GM21619 (cell line): ENCODE results near the gene TUBGCP3.

ENCODE experiments used
- ATAC-seq: cut with Tn5 transposase; IDR thresholded peaks from one replicate; pipeline ENCODE4 v1.9.1; 2021; ENCODE audit not compliant: unreplicated experiment

Gene TUBGCP3

DNA sequence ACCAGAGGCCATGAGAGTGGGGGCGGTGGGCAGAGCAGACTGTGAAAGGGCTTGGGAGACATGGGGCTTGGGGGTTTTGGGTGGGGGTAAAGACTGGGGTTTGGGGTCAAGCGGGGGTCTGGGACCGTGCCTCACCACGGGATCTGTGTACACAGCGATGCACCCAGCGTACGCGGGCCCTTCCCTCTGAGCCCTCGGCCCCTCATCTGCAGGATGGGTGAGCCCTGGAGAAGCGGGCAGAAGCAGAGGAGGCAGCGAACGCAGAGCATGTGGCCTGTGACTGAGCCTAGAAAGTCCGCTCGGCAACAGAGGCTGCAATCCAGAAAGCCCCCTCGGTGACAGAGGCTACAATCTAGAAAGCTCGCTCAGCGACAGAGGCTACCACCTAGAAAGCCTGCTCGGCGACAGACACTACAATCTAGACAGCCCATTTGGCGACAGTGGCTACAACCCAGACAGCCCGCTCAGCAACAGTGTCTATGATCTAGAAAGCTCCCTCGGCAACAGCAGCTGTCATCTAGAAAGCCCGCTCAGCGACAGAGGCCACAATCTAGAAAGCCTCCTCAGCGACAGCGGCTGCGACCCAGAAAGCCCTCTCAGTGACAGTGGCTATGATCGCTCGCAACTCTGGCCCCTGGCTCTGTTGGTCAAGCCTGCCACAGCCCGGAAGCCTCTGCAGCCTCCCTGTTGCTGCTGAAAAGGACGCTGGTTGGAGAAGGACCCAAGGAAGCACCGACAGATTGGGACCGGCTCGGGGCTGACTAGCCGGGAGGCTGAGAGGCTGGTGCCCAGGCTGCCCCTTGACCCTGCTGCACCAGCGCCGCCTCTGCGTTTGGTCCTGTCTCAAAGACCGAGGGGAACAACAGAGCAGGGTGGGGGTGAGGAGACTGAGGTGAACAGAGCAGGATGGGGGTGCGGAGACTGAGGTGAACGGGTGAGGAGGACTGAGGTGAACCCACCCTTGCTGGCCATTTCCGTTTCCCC is 143.2 kb downstream of the TUBGCP3 start:
- no peak for ATAC-seq

DNA sequence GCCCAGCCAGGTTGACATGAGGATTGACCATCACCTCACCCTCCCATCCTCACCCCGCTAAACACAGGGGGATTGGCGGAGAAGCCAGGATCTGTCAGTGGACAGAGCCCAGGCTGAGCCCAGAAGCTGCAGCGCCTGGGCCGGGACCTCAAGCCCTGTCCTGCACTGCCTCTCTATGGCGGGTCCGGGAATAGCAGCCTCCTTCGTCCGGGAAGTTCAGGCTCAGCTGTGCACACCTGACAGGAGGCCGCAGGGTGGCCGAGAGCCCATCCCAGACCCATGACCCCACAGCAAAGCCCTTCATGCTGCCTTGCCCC is 144.0 kb downstream of the TUBGCP3 start:
- ATAC-seq, result peak; percentile 83

DNA sequence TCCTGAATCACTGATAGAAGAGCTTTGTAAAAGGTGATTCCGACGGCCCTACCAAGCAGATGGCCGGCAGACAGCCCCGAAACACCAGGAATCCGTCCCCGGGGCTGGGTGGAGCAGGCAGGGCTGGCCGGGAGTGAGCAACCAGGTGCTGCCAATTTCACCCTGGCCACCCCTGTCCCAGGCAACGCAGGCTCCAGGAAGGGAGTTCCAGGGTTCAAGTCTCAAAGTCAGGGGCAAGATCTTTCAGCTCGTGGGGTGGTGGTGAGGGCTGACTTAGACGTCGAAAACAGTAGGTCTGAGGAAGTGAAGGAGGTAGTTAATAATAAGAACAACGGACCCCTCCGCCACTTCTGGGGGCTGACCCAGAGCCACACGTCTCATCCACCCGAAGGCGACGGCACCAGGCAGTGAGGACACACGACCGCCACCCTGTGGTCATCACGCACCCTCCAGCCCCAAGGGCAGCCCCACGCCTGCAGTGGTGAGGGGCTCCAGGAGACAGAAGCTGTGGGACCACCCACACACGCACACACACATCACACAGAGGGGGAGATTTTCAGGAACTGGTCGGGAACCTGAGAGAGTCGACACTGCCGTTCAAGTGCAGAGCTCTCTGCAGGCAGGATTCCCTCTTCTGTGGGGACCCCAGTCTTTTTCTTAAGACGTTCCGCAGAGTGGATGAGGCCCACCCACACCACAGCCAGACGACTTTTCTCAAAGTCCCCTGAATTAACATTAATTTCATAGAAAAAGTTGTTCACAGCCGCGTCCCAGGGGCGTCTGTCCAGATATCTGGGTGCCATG is 144.6 kb downstream of the TUBGCP3 start:
- ATAC-seq, result no peak

DNA sequence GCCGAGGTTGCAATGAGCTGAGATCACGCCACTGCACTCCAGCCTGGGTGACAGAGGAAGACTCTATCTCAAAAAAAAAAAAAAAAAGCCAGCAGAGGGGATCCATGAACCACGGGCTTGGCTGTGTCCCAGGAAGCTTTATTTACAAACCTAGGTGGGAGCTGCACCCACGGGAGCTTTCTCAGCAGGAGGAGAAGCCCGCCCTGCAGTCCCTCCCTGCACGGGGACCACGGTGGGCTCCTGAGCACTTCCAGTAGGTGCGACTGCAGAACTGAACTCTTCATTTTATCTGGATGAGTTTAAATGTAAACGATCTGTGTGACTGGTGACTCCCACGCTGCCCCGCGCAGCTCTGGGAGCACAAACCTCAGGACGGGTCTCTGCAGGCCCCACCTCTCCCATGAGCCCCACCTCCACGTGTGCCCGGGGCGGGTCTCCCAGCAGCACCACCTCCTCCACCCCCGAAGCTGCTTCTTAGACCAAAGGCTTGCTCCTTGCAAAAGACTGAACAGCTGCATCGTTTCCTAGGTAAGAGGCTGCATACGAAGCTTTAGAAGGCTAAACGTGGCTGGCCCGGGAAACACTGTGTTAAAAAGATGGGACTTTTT is 145.4 kb downstream of the TUBGCP3 start:
- no peak for ATAC-seq

DNA sequence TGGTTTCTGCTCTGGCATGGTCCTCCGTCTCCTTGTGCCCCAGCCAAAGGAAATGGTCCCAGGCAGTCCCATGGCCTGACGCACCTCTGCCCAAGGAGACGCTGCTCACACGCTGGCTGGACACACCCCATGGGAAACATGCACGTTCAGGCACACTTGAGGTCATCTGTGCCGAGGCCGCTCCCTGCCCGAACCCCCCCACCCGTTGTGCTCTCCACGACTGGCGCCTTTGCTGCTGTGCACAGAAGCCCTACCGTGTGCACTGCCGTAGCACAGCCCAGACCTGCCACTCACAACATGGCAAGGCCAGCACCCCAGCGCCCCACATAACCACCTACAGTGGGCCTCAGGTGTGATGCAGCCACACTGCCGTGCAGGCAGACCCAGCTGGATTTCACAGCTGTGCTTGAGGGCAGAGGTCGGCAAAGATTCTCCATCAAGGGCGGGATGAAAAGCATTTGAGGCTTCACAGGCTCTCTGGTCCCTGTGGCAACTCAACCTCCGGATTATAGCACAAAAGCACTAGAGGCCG is 146.1 kb downstream of the TUBGCP3 start:
- no peak for ATAC-seq

DNA sequence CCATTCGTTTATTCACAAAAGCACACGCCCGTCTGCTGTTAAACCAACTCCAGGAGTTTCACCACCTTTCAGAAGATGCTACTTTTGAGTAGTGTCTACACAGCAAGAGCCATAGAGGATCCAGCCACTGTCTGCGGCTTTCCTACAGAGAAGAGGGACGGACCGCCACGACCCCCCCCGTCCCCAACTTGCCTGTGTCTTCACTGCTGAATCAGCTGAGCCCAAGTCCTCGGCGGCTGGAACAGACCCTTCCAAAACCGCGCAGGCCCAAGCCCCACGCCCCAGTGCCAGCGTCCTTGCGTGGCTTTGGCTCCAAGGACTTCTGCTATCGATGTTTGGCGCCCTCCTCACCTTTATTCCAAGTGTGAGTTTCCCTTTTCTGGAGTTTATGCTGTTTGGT is 146.7 kb downstream of the TUBGCP3 start:
- ATAC-seq, result no peak

DNA sequence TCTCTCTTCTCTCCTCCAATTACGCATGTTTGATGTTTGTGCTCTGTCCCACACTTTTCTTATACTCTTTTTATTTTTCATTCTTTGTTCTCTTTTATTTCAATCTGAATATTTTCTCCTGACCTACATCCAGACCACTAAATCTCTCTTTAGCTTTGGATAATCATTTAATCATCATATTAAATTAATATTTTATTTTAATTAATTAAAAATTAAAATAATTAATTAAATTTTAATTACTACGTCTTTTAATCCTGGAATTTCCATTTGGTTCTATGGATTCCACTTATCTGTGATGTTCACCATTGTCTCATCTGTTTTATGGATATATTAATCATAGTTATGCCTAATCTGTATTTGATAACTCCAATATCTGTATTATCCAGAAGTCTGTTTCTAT is 149.4 kb downstream of the TUBGCP3 start:
- no peak for ATAC-seq

DNA sequence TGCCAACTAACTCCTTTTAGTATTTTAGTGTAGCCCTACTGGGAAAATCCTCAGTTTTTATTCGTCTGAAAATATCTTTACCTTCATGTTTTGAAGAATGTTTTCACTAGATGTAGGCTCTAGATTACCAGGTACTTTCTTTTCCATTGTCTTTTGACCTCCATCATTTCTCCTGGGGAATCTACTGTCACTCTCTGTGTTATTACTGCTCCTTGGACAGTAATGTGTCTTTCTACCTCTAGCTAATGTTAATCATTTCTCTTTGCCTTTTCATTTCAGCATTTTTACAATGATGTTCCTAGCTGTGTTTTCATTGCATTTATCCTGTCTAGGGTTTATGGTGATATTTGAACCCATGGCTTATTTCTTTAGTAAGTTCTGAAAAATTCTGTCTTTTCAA is 149.9 kb downstream of the TUBGCP3 start:
- no peak for ATAC-seq

DNA sequence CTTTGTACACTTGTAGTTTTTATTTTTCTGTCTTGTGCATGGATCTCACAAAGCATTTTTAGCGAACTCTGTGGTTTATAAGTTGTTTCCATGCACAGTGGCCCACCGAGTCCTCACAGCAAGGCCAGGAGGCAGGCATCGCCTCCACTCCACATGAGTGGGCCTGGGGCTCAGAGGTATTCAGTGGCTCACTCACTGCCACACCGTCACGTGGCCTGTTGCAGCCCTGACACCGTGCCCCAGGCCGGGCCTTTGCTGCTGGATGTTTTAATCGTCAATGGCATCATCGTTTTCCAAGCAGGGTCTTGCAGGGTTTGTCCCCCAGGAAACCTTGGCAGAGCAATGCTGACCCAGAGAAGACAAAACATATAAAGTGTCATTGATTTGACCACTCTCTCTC is 152.0 kb downstream of the TUBGCP3 start:
- no peak for ATAC-seq
